K562 (cell line): ENCODE results near the gene ARHGEF26. TPM values are rescaled to one million over a fixed set of nuclear protein-coding genes. Genes with fewer than 3 reads are reported as not detected.

Source experiments
- ATAC-seq: fragments of 200-7000 bp; cut with Tn5 transposase; 3 replicates; pipeline ENCODE4 v1.9.1; 2020; ENCODE audit warnings: moderate library complexity
- BruUV-seq: library from RNA; stranded (reverse); fragments of 400-500 nt; replicated peaks from 2 replicates; lab custom pipeline; 2021; lab: Mats Ljungman, UMichigan
- CTCF ChIA-PET: fragments of 300-600 bp; formaldehyde crosslinking; extraction: SDS; loops from one replicate; lab custom pipeline; 2021; ENCODE audit warnings: low intra/inter-chr PET ratio; lab: Yijun Ruan, JAX
- POLR2A ChIA-PET: fragments of 300-600, 350-650 bp; sonication (Branson Sonifier 250); formaldehyde crosslinking; extraction: SDS; loops from one replicate; lab custom pipeline; 2021; ENCODE audit warnings: antibody characterized with exemption, inconsistent platforms; lab: Yijun Ruan, JAX
- DNase-seq, 4 experiments: peaks; one replicate each; pipeline versions ENCODE4 v3.0.0 to v3.0.0-alpha.2; 2011 to 2018; ENCODE audit warnings: low spot score in 3 of 4, mixed read lengths in 3 of 4; ENCODE audit errors: extremely low read depth in 1 of 4
- FAIRE-seq: peaks from 2 replicates; lab custom pipeline; 2011; peaks lifted over from hg19 to GRCh38; lab: Jason Lieb, UNC
- H2AFZ ChIP-seq: 2 replicates; pipeline ENCODE4 v1.6.0; 2011; ENCODE audit warnings: low read depth, low read length, control low read depth, inconsistent platforms
- H3K27ac ChIP-seq: fragments of 200-600 bp; 3 replicates; pipeline ENCODE4 v1.8.0; 2011; ENCODE audit warnings: low read depth, mild to moderate bottlenecking, control low read depth, inconsistent platforms, low read length, moderate library complexity, mixed read lengths; ENCODE audit errors: extremely low read depth
- H3K27me3 ChIP-seq, 2 experiments: fragments of 300-600 bp in 1 of 2; 2 replicates in 1 of 2; 3 replicates in 1 of 2; pipeline versions ENCODE4 v1.6.0 to v1.8.0; 2011; ENCODE audit warnings: inconsistent platforms in 2 of 2, low read length in 2 of 2, mild to moderate bottlenecking in 1 of 2, mixed read lengths in 1 of 2, moderate library complexity in 1 of 2; ENCODE audit not compliant: control insufficient read depth in 2 of 2, insufficient read depth in 2 of 2
- H3K36me3 ChIP-seq: fragments of 300-600 bp; 3 replicates; pipeline ENCODE4 v1.8.0; 2011; ENCODE audit warnings: mild to moderate bottlenecking, low read length, inconsistent platforms; ENCODE audit not compliant: control insufficient read depth, insufficient read depth
- H3K4me1 ChIP-seq, 2 experiments: fragments of 200-600 bp in 1 of 2; replicated peaks in 1 of 2; 2 replicates in 1 of 2; 3 replicates in 1 of 2; pipeline versions ENCODE4 v1.5.1 to v1.8.0; 2011; ENCODE audit warnings: inconsistent platforms in 2 of 2, low read length in 2 of 2, mild to moderate bottlenecking in 1 of 2, mixed read lengths in 1 of 2, moderate library complexity in 1 of 2; ENCODE audit not compliant: control insufficient read depth in 2 of 2, insufficient read depth in 2 of 2
- H3K4me2 ChIP-seq: 2 replicates; pipeline ENCODE4 v1.6.1; 2011; ENCODE audit warnings: low read length, control low read depth, inconsistent platforms, mixed read lengths; ENCODE audit not compliant: insufficient read depth
- H3K4me3 ChIP-seq: fragments of 200-600 bp; sonication (generic), shearing (Covaris generic); 2 replicates; pipeline ENCODE4 v1.5.1; 2016; ENCODE audit warnings: control low read depth, inconsistent platforms
- H3K79me2 ChIP-seq: fragments of 200-600 bp; 3 replicates; pipeline ENCODE4 v1.8.0; 2011; ENCODE audit warnings: low read length, inconsistent platforms; ENCODE audit not compliant: control insufficient read depth, insufficient read depth
- H3K9ac ChIP-seq, 2 experiments: 2 replicates each; pipeline versions ENCODE4 v1.6.0 to v1.6.1; 2011; ENCODE audit warnings: low read depth in 2 of 2, low read length in 2 of 2, control low read depth in 1 of 2, inconsistent platforms in 1 of 2, mild to moderate bottlenecking in 1 of 2, mixed read lengths in 1 of 2; ENCODE audit not compliant: insufficient read depth in 1 of 2
- H3K9me1 ChIP-seq: one replicate; pipeline ENCODE4 v1.6.0; 2011; ENCODE audit warnings: inconsistent platforms, mild to moderate bottlenecking, low read length, moderate library complexity; ENCODE audit not compliant: control insufficient read depth, insufficient read depth
- H3K9me3 ChIP-seq: replicated peaks from 2 replicates; pipeline ENCODE4 v1.5.1; 2011; ENCODE audit warnings: low read depth, low read length, inconsistent platforms; ENCODE audit not compliant: control insufficient read depth, insufficient read depth
- H4K20me1 ChIP-seq: replicated peaks from 2 replicates; pipeline ENCODE4 v1.6.1; 2011; ENCODE audit warnings: low read length, inconsistent platforms, mixed read lengths; ENCODE audit not compliant: control insufficient read depth, insufficient read depth
- ARID2 ChIP-seq: fragments of 450-650 bp; IDR thresholded peaks from 2 replicates; pipeline ENCODE4 v1.6.1; 2017; ENCODE audit warnings: antibody characterized with exemption, mild to moderate bottlenecking
- CBFA2T2 ChIP-seq: fragments of 450-650 bp; conservative IDR thresholded peaks from 2 replicates; pipeline ENCODE4 v1.6.1; 2017; ENCODE audit warnings: mild to moderate bottlenecking
- FOXP1 ChIP-seq: sonication (generic); formaldehyde crosslinking; IDR thresholded peaks from 2 replicates; pipeline ENCODE4 v1.8.0; 2022; ENCODE audit warnings: mild to moderate bottlenecking, missing genetic modification reagents
- GTF2E2 ChIP-seq: fragments of 200-800 bp; sonication (Bioruptor generic); IDR thresholded peaks from 2 replicates; pipeline ENCODE4 v1.6.1; 2016; ENCODE audit warnings: missing genetic modification characterization, missing compliant biosample characterization
- HCFC1 ChIP-seq: IDR thresholded peaks from 2 replicates; pipeline ENCODE4 v1.6.1; 2012; ENCODE audit warnings: low read depth, low read length, improper control_type of control experiment
- HLTF ChIP-seq: fragments of 450-650 bp; IDR thresholded peaks from 2 replicates; pipeline ENCODE4 v1.6.1; 2016
- NR2C2 ChIP-seq, 2 experiments: fragments of 200-800 bp in 1 of 2; sonication (Bioruptor generic) in 1 of 2; sonication (generic) in 1 of 2; formaldehyde crosslinking in 1 of 2; IDR thresholded peaks; 2 replicates each; pipeline versions ENCODE4 v1.6.1 to v1.8.0; 2016 to 2022; ENCODE audit warnings: mild to moderate bottlenecking in 1 of 2, missing compliant biosample characterization in 1 of 2, missing genetic modification characterization in 1 of 2, missing genetic modification reagents in 1 of 2
- PCBP2 ChIP-seq: fragments of 200-400 bp; formaldehyde crosslinking; IDR thresholded peaks from 2 replicates; pipeline ENCODE4 v1.6.1; 2018; ENCODE audit warnings: low read length, low read depth, mild to moderate bottlenecking, moderate library complexity; ENCODE audit not compliant: poor library complexity, severe bottlenecking
- POLR2AphosphoS2 ChIP-seq: IDR thresholded peaks from 2 replicates; pipeline ENCODE4 v1.6.1; 2012; ENCODE audit warnings: low read length, improper control_type of control experiment
- RBBP5 ChIP-seq: fragments of 200-600 bp; sonication (generic); IDR thresholded peaks from 2 replicates; pipeline ENCODE4 v1.6.1; 2012; ENCODE audit warnings: borderline replicate concordance, mild to moderate bottlenecking, low read length, control low read depth, inconsistent platforms; ENCODE audit not compliant: insufficient read depth, poor library complexity, severe bottlenecking
- SLC30A9 ChIP-seq: fragments of 250-450 bp; sonication (Bioruptor Pico); IDR thresholded peaks from 2 replicates; pipeline ENCODE4 v1.8.0; 2022; ENCODE audit warnings: mild to moderate bottlenecking, moderate library complexity
- SREBF1 ChIP-seq: fragments of 150-350 bp; IDR thresholded peaks from 2 replicates; pipeline ENCODE4 v1.6.1; 2014; ENCODE audit warnings: antibody characterized with exemption, low read depth, low read length, borderline replicate concordance
- TAL1 ChIP-seq: fragments of 450-650 bp; IDR thresholded peaks from 2 replicates; pipeline ENCODE4 v1.6.1; 2016; ENCODE audit warnings: mild to moderate bottlenecking
- TSC22D4 ChIP-seq: fragments of 450-650 bp; IDR thresholded peaks from 2 replicates; pipeline ENCODE4 v1.6.1; 2016; ENCODE audit warnings: missing genetic modification characterization, missing biosample characterization, control low read depth
- ZC3H8 ChIP-seq: fragments of 450-650 bp; IDR thresholded peaks from 2 replicates; pipeline ENCODE4 v1.6.1; 2017
- ZNF444 ChIP-seq: fragments of 250-450 bp; sonication (Bioruptor Pico); IDR thresholded peaks from 2 replicates; pipeline ENCODE4 v1.4.0; 2020; ENCODE audit warnings: mild to moderate bottlenecking, moderate library complexity
- WGBS: fragments of 100-300 bp; shearing (Covaris generic); methylation state at CpG from one replicate; pipeline ENCODE4 v1.1.6; 2016; ENCODE audit warnings: low coverage, mixed read lengths; ENCODE audit not compliant: insufficient coverage; ENCODE audit errors: missing lambda C conversion rate; 5-methylcytosine and 5-hydroxymethylcytosine counted together
- in situ Hi-C: fragments of 300-500 bp; cut with MboI; formaldehyde crosslinking; loops from 4 replicates; pipeline ENCODE4 v1.15.0; 2018; ENCODE audit warnings: inconsistent platforms, mixed read lengths
- intact Hi-C: fragments of 100-400 bp; cut with micrococcal nuclease; formaldehyde crosslinking; loops from 2 replicates; pipeline ENCODE4 v1.14.2; 2022
- polyA plus RNA-seq, 8 experiments: library from polyadenylated mRNA; depleted of rRNA in 4 of 8; stranded (reverse) in 5 of 8; unstranded in 3 of 8; fragments of >200 nt; fragmentation: Nextera tagmentation in 2 of 8; fragmentation: Illumina TruSeq in 1 of 8; extraction: Ambion mirVana in 2 of 8; extraction: Trizol in 1 of 8; gene quantifications; 2 replicates each; pipeline versions ENCODE4 v1.2.1 to v1.2.3, GENCODE V29; 2011 to 2014; ENCODE audit warnings: inconsistent platforms in 1 of 8, missing spikeins in 1 of 8
- total RNA-seq, 7 experiments: library from RNA; depleted of rRNA in 6 of 7; stranded (reverse); fragments of >200 nt in 6 of 7; fragmentation: Illumina TruSeq in 2 of 7; extraction: Trizol in 2 of 7; gene quantifications; 2 replicates each; pipeline versions ENCODE4 v1.2.1 to v1.2.3, GENCODE V29; 2011 to 2021; ENCODE audit warnings: low replicate concordance in 1 of 7
- TF ChIP-seq, protein P1 (sequence below), 2 experiments: fragments of 450-650 bp; formaldehyde crosslinking in 1 of 2; IDR thresholded peaks; 2 replicates each; pipeline versions ENCODE4 v1.4.0 to v1.6.1; 2014 to 2020; ENCODE audit warnings: mild to moderate bottlenecking in 2 of 2, borderline replicate concordance in 1 of 2, low read depth in 1 of 2

The ARHGEF26 gene
- total and polyA plus RNA-seq, 9 of the 15 experiments (the other 6 are each of a cell fraction or from before 2014, with no cell fraction given) = 0.01 to 0.11 (median 0.04) TPM; not detected in 2

DNA sequence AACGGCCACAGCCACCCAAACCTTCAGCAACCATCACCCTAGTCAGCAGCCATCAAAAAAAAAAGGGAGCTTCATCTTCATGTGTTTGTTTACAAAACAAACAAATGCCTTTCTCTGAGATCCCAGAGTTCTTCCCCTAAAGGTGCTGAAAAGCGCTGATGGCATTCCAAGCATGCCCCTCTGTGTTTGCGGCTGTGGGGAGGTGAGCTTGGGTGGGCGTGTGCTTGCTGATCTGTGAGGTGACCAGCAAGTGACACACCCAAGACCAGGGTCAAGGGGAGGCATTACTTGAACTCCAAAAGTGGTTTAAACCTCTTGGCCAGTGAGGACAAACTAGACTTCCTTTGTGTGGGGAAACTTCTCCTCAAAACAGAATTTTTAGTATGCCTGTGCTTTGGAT is 121.6 kb downstream of the ARHGEF26 start:
- Histone ChIP-seq H3K9me1 (no peaks in the 10 kb centered on the region), H4K20me1 (no peaks in the 10 kb centered on the region), H3K27me3 (no peaks in the 10 kb centered on the region; a peak in 2 of 5 replicates), H3K79me2 (no peaks in the 10 kb centered on the region), H3K27ac (no peak overlapping the region), H3K4me1 (no peaks in the 10 kb centered on the region), H3K36me3 (no peaks in the 10 kb centered on the region), H2AFZ (no peak overlapping the region), H3K4me2 (no peak overlapping the region), H3K4me3 (no peak overlapping the region), H3K9me3 (no peaks in the 10 kb centered on the region), H3K9ac (no peak overlapping the region)
- no peak for FAIRE-seq
- TF ChIP-seq GTF2E2 (no peak), POLR2AphosphoS2 (no peak), PCBP2 (no peak), ZNF444 (CRISPR knock-in tag) (no peak), TSC22D4 (tag) (no peak), TAL1 (no peak), SLC30A9 (CRISPR knock-in tag) (no peak), ZC3H8 (no peak), ARID2 (no peak), NR2C2 (CRISPR knock-in tag; IDR thresholded peaks at IDR 0.05) (no peak), NR2C2 (tag; IDR thresholded peaks at IDR 0.05) (no peak), HLTF (no peak), SREBF1 (no peak), HCFC1 (no peak), FOXP1 (no peak), RBBP5 (no peak), CBFA2T2 (no peak)
- TF ChIP-seq, protein P1, sequence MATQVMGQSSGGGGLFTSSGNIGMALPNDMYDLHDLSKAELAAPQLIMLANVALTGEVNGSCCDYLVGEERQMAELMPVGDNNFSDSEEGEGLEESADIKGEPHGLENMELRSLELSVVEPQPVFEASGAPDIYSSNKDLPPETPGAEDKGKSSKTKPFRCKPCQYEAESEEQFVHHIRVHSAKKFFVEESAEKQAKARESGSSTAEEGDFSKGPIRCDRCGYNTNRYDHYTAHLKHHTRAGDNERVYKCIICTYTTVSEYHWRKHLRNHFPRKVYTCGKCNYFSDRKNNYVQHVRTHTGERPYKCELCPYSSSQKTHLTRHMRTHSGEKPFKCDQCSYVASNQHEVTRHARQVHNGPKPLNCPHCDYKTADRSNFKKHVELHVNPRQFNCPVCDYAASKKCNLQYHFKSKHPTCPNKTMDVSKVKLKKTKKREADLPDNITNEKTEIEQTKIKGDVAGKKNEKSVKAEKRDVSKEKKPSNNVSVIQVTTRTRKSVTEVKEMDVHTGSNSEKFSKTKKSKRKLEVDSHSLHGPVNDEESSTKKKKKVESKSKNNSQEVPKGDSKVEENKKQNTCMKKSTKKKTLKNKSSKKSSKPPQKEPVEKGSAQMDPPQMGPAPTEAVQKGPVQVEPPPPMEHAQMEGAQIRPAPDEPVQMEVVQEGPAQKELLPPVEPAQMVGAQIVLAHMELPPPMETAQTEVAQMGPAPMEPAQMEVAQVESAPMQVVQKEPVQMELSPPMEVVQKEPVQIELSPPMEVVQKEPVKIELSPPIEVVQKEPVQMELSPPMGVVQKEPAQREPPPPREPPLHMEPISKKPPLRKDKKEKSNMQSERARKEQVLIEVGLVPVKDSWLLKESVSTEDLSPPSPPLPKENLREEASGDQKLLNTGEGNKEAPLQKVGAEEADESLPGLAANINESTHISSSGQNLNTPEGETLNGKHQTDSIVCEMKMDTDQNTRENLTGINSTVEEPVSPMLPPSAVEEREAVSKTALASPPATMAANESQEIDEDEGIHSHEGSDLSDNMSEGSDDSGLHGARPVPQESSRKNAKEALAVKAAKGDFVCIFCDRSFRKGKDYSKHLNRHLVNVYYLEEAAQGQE (IDR thresholded peaks at IDR 0.05; ENCODE audit: borderline replicate concordance) = no peak
- TF ChIP-seq, protein P1 (CRISPR knock-in tag; IDR thresholded peaks at IDR 0.05; ENCODE audit: low read depth) = no peak
- 0% methylated on average over 4 of the region's 4 CpGs for WGBS
- in situ Hi-C loops = no loop called here
- no peak for ATAC-seq
- ChIA-PET POLR2A (no interaction called here), CTCF (no interaction called here)
- intact Hi-C loops = no loop called here
- DNase-seq = no peak
- no TSS peak for BruUV-seq
